Measurements from ENCODE around the gene BBS5.

BBS5 gene

GRCh38 chr2:169478339-169478738, 955 bp upstream of the BBS5 start:
- Histone ChIP-seq H3K4me3 (ENCODE audit: low read depth, low read length) (no peak overlapping the region), H3K4me1 (ENCODE audit: control insufficient read depth, insufficient read depth, low read length) (no peaks in the 10 kb centered on the region), H3K36me3 (ENCODE audit: control insufficient read depth in 2 of 2, insufficient read depth in 1 of 2, low read length in 2 of 2) (peaks cover 0 to 11% of the 10 kb centered on the region in 2 experiments; a peak in 1 of 3 replicates), H3K9me3 (ENCODE audit: control insufficient read depth, insufficient read depth, low read depth, low read length) (no peaks in the 10 kb centered on the region), H3K27ac (ENCODE audit: extremely low read depth, low read depth, low read length) (no peak overlapping the region)
- POLR2A ChIA-PET, result no interaction called here
- CTCF ChIA-PET, result interaction anchor here (0.6 to 1.6 kb wide), 4 partner anchors 8 to 106 kb away, joined by 3 to 4 read pairs (median 4); partner anchors contain the start of gene PPIG
- no peak for TF ChIP-seq GLI2 (tag by site-specific recombination; IDR thresholded peaks at IDR 0.05; ENCODE audit: borderline replicate concordance, low read depth)
- no peak for TF ChIP-seq ZNF302 (tag by site-specific recombination; IDR thresholded peaks at IDR 0.05; ENCODE audit: low read depth)
- TF ChIP-seq REST (tag by site-specific recombination; IDR thresholded peaks at IDR 0.05), result no peak
- TF ChIP-seq ZNF645 (tag by site-specific recombination; IDR thresholded peaks at IDR 0.05), result no peak
- TF ChIP-seq ZNF350 (tag by site-specific recombination; IDR thresholded peaks at IDR 0.05), result no peak
- no peak for TF ChIP-seq ZNF623 (tag by site-specific recombination; IDR thresholded peaks at IDR 0.05)
- TF ChIP-seq ZBTB20 (tag by site-specific recombination; IDR thresholded peaks at IDR 0.05), result no peak
- TF ChIP-seq GLIS2 (tag by site-specific recombination; IDR thresholded peaks at IDR 0.05), result no peak
- TF ChIP-seq ZNF146 (tag by site-specific recombination; IDR thresholded peaks at IDR 0.05), result no peak
- TF ChIP-seq ZNF776 (tag by site-specific recombination; IDR thresholded peaks at IDR 0.05; ENCODE audit: borderline replicate concordance), result no peak
- no peak for TF ChIP-seq SP7 (tag by site-specific recombination; IDR thresholded peaks at IDR 0.05)
- no peak for TF ChIP-seq ZNF621 (tag by site-specific recombination; IDR thresholded peaks at IDR 0.05)
- no peak for TF ChIP-seq ZNF138 (tag by site-specific recombination; IDR thresholded peaks at IDR 0.05; ENCODE audit: borderline replicate concordance)
- no peak for TF ChIP-seq ZFP37 (tag by site-specific recombination; IDR thresholded peaks at IDR 0.05)
- TF ChIP-seq ZNF416 (tag by site-specific recombination; IDR thresholded peaks at IDR 0.05), result no peak
- no peak for TF ChIP-seq ZNF660 (tag by site-specific recombination; IDR thresholded peaks at IDR 0.05)
- TF ChIP-seq ZNF580 (tag by site-specific recombination; IDR thresholded peaks at IDR 0.05), result no peak
- TF ChIP-seq ZNF830 (tag by site-specific recombination; IDR thresholded peaks at IDR 0.05; ENCODE audit: low read depth), result no peak

GRCh38 chr2:169478745-169479256, 493 bp upstream of the BBS5 start:
- TF ChIP-seq ZNF19 (tag by site-specific recombination; IDR thresholded peaks at IDR 0.05; ENCODE audit: low read depth) (no peak), SCRT2 (tag by site-specific recombination; IDR thresholded peaks at IDR 0.05) (peak; percentile 23; the same call in 1 of the 2 replicates)
- Histone ChIP-seq H3K27ac (ENCODE audit: extremely low read depth, low read depth, low read length) (no peak overlapping the region), H3K4me3 (ENCODE audit: low read depth, low read length) (peak overlapping the region; percentile 64), H3K36me3 (ENCODE audit: control insufficient read depth in 2 of 2, insufficient read depth in 1 of 2, low read length in 2 of 2) (peaks cover 0 to 15% of the 10 kb centered on the region in 2 experiments; a peak in 1 of 3 replicates), H3K4me1 (ENCODE audit: control insufficient read depth, insufficient read depth, low read length) (no peaks in the 10 kb centered on the region), H3K9me3 (ENCODE audit: control insufficient read depth, insufficient read depth, low read depth, low read length) (no peaks in the 10 kb centered on the region)
- CTCF ChIA-PET, result interaction anchor here (0.6 to 1.6 kb wide), 9 partner anchors 8 to 105 kb away, joined by 3 to 9 read pairs (median 3); partner anchors contain the start of genes KLHL41 and PPIG
- POLR2A ChIA-PET, result interaction anchor here (0.9 to 1.6 kb wide), 5 partner anchors 11 to 104 kb away, joined by 3 to 5 read pairs (median 4); no protein-coding TSS in a partner anchor
